NT2/D1 (cell line): ENCODE measurements around the gene CD300LG.

ENCODE experiments used
- SUZ12 ChIP-seq: IDR thresholded peaks from 2 replicates; pipeline ENCODE4 v1.6.1; 2011; ENCODE audit not compliant: insufficient read length, insufficient read depth; ENCODE audit errors: extremely low read depth
- YY1 ChIP-seq: IDR thresholded peaks from 2 replicates; pipeline ENCODE4 v1.6.1; 2011; ENCODE audit not compliant: insufficient read length, insufficient read depth
- ZNF274 ChIP-seq: IDR thresholded peaks from 2 replicates; pipeline ENCODE4 v1.6.1; 2011; ENCODE audit warnings: mild to moderate bottlenecking, low read depth, low read length

- TF ChIP-seq YY1, result no peak
- TF ChIP-seq SUZ12, result no peak
- no peak for TF ChIP-seq ZNF274
Observed at GRCh38 chr17:43857141-43857540, 10.2 kb downstream of the CD300LG start.
